Caco-2 (cell line): ENCODE data around the gene SAMM50. TPM values are rescaled to one million over a fixed set of nuclear protein-coding genes. Genes with fewer than 3 reads are reported as not detected.
"Not testable (repeated sequence)": the region's sequence is repeated elsewhere in the genome, so short reads cannot be mapped to it uniquely, and the experiment has no call there.

ENCODE experiments used
- BruUV-seq: library from RNA; stranded (reverse); fragments of 400-500 nt; replicated peaks from 2 replicates; lab custom pipeline; 2021; lab: Mats Ljungman, UMichigan
- CTCF ChIA-PET: fragments of 300-600 bp; sonication (Branson Sonifier 250); formaldehyde crosslinking; loops from one replicate; lab custom pipeline; 2022; ENCODE audit warnings: antibody characterized with exemption; lab: Charles Lee
- POLR2A ChIA-PET: fragments of 300-600 bp; sonication (Branson Sonifier 250); formaldehyde crosslinking; loops from one replicate; lab custom pipeline; 2022; ENCODE audit warnings: antibody characterized with exemption; lab: Charles Lee
- DNase-seq, 2 experiments: peaks; one replicate each; pipeline versions ENCODE4 v3.0.0 to v3.0.0-alpha.2; 2020 to 2022
- H3K27me3 ChIP-seq: replicated peaks from 2 replicates; pipeline ENCODE4 v1.6.0; 2011; ENCODE audit warnings: low read length; ENCODE audit not compliant: control insufficient read depth, insufficient read depth
- H3K36me3 ChIP-seq: 2 replicates; pipeline ENCODE4 v1.5.1; 2011; ENCODE audit warnings: low read length; ENCODE audit not compliant: control insufficient read depth, insufficient read depth
- H3K4me1 ChIP-seq: fragments of 250-450 bp; sonication (Bioruptor Pico); 2 replicates; pipeline ENCODE4 v1.5.1; 2020; ENCODE audit warnings: mild to moderate bottlenecking
- H3K4me3 ChIP-seq: 2 replicates; pipeline ENCODE4 v1.5.1; 2011; ENCODE audit warnings: low read depth, mild to moderate bottlenecking, control low read depth, low read length
- H3K9me3 ChIP-seq: fragments of 250-450 bp; sonication (Bioruptor Pico); 2 replicates; pipeline ENCODE4 v1.5.1; 2020; ENCODE audit warnings: mild to moderate bottlenecking, moderate library complexity
- H3K27ac Mint-ChIP-seq: one replicate; pipeline ENCODE4 v1.8.0; 2022; ENCODE audit warnings: mixed read lengths; ENCODE audit not compliant: unreplicated experiment
- H3K27me3 Mint-ChIP-seq: one replicate; pipeline ENCODE4 v1.8.0; 2022; ENCODE audit warnings: mixed read lengths; ENCODE audit not compliant: insufficient read depth, unreplicated experiment
- H3K36me3 Mint-ChIP-seq: one replicate; pipeline ENCODE4 v1.8.0; 2022; ENCODE audit warnings: mild to moderate bottlenecking, mixed read lengths; ENCODE audit not compliant: insufficient read depth, unreplicated experiment
- H3K4me1 Mint-ChIP-seq: one replicate; pipeline ENCODE4 v1.8.0; 2022; ENCODE audit warnings: low read depth, mixed read lengths; ENCODE audit not compliant: unreplicated experiment
- H3K4me3 Mint-ChIP-seq: one replicate; pipeline ENCODE4 v1.8.0; 2022; ENCODE audit warnings: mild to moderate bottlenecking, moderate library complexity, mixed read lengths; ENCODE audit not compliant: unreplicated experiment
- H3K9me3 Mint-ChIP-seq: one replicate; pipeline ENCODE4 v1.8.0; 2022; ENCODE audit warnings: mixed read lengths; ENCODE audit not compliant: unreplicated experiment
- intact Hi-C: fragments of 100-400 bp; cut with micrococcal nuclease; formaldehyde crosslinking; loops from one replicate; pipeline ENCODE4 v1.10.0; 2022; ENCODE audit not compliant: unreplicated experiment
- total RNA-seq: library from RNA; stranded (reverse); gene quantifications from 2 replicates; pipeline ENCODE4 v1.2.3, GENCODE V29; 2022
- TF ChIP-seq, protein P1 (sequence below), 2 experiments: fragments of 200-600 bp in 1 of 2; IDR thresholded peaks; 1 replicate in 1 of 2; 2 replicates in 1 of 2; pipeline versions ENCODE4 v1.5.1 to v1.8.0; 2011 to 2022; ENCODE audit warnings: antibody characterized with exemption in 1 of 2, control low read depth in 1 of 2, inconsistent platforms in 1 of 2, low read depth in 1 of 2, low read length in 1 of 2, mild to moderate bottlenecking in 1 of 2, moderate library complexity in 1 of 2; ENCODE audit not compliant: insufficient read depth in 1 of 2, severe bottlenecking in 1 of 2, unreplicated experiment in 1 of 2

The SAMM50 gene
- total RNA-seq, 1 experiment from 2014 or later: 66.4 TPM

DNA sequence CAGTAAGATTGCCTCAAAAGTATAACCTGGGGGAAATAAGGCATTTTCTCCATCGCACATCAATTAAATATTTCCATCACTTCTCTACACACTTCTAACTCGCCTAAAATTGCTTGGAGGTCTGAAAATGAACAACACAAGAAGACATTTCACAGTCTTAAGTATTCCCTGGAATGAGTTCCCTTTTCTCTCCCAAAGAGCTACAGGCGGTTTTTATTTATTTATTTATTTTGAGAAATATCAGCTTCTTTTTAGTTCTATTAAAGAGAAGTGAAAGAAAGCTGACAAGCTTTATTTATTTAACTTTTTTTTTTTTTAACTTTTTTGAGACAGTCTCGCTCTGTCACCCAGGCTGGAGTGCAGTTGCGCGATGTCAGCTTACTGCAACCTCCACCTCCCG lies 57.3 kb downstream of the SAMM50 start:
- Mint-ChIP-seq H3K36me3 (no peaks in the 10 kb centered on the region), H3K4me3 (no peak overlapping the region), H3K4me1 (no peaks in the 10 kb centered on the region), H3K9me3 (no peaks in the 10 kb centered on the region), H3K27ac (no peak overlapping the region), H3K27me3 (no peaks in the 10 kb centered on the region)
- Histone ChIP-seq H3K27me3 (no peaks in the 10 kb centered on the region), H3K36me3 (no peaks in the 10 kb centered on the region), H3K4me1 (no peaks in the 10 kb centered on the region), H3K9me3 (no peaks in the 10 kb centered on the region), H3K4me3 (no peak overlapping the region)
- TF ChIP-seq, protein P1, sequence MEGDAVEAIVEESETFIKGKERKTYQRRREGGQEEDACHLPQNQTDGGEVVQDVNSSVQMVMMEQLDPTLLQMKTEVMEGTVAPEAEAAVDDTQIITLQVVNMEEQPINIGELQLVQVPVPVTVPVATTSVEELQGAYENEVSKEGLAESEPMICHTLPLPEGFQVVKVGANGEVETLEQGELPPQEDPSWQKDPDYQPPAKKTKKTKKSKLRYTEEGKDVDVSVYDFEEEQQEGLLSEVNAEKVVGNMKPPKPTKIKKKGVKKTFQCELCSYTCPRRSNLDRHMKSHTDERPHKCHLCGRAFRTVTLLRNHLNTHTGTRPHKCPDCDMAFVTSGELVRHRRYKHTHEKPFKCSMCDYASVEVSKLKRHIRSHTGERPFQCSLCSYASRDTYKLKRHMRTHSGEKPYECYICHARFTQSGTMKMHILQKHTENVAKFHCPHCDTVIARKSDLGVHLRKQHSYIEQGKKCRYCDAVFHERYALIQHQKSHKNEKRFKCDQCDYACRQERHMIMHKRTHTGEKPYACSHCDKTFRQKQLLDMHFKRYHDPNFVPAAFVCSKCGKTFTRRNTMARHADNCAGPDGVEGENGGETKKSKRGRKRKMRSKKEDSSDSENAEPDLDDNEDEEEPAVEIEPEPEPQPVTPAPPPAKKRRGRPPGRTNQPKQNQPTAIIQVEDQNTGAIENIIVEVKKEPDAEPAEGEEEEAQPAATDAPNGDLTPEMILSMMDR (IDR thresholded peaks at IDR 0.05; ENCODE audit: insufficient read depth in 1 of 2, low read depth in 1 of 2, low read length in 1 of 2, severe bottlenecking in 1 of 2, unreplicated experiment in 1 of 2): no peak
- no peak for DNase-seq
- ChIA-PET CTCF (no interaction called here), POLR2A (no interaction called here)
- intact Hi-C loops: no loop called here
- no TSS peak for BruUV-seq

DNA sequence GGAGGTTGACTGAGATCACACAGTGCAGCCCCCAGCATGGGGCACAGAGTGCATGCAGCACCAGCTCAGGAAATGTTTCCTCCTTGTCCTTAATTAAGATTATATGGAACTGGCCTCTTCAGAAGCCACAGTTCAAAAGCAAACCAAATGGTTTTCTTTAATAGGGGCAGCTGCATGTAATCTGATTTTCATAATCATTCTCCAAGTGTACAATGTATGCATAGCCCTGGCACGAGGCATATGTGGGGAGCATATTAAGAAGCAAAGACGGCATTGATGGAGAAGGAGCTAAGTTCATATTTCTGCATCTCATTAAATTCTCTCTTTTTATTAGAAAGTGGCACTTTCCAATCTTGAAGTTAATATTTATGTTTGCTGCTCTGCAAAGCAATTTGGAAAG lies 59.0 kb downstream of the SAMM50 start:
- H3K27me3 ChIP-seq: no peaks in the 10 kb centered on the region
- POLR2A ChIA-PET: no interaction called here
- H3K4me1 ChIP-seq: no peaks in the 10 kb centered on the region
- TF ChIP-seq, protein P1 (IDR thresholded peaks at IDR 0.05; ENCODE audit: insufficient read depth in 1 of 2, low read depth in 1 of 2, low read length in 1 of 2, severe bottlenecking in 1 of 2, unreplicated experiment in 1 of 2): no peak
- H3K4me3 ChIP-seq: no peak overlapping the region
- Mint-ChIP-seq H3K4me3 (no peak overlapping the region), H3K27me3 (no peaks in the 10 kb centered on the region), H3K27ac (no peak overlapping the region), H3K9me3 (no peaks in the 10 kb centered on the region), H3K36me3 (no peaks in the 10 kb centered on the region), H3K4me1 (no peaks in the 10 kb centered on the region)
- H3K9me3 ChIP-seq: no peaks in the 10 kb centered on the region
- no peaks in the 10 kb centered on the region for H3K36me3 ChIP-seq
- intact Hi-C loops: no loop called here
- CTCF ChIA-PET: no interaction called here
- DNase-seq: no peak
- no TSS peak for BruUV-seq

DNA sequence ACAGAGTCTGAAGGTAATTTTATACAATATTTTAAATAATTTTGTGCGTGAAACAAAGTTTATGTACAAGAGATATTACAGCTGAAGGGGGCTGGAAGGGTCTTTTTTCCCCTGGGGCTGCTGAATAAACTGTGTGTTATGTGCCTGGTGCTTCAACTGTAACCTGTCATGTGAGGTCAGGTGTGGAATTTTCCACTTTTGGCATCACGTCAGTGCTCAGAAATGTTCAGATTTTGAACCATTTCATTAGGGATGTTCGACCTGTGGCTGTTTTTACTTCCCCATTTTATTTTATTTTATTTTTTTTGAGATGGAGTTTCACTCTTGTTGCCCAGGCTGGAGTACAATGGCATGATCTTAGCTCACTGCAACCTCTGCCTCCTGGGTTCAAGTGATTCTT lies 61.3 kb downstream of the SAMM50 start:
- H3K27ac Mint-ChIP-seq: peak overlapping the region; percentile 66
- CTCF ChIA-PET, BruUV-seq, H3K9me3 Mint-ChIP-seq, H3K27me3 Mint-ChIP-seq, H3K9me3 ChIP-seq, H3K4me3 Mint-ChIP-seq, H3K4me1 ChIP-seq, POLR2A ChIA-PET, DNase-seq, H3K27me3 ChIP-seq, H3K36me3 Mint-ChIP-seq, H3K4me3 ChIP-seq, H3K4me1 Mint-ChIP-seq, H3K36me3 ChIP-seq, intact Hi-C loops: not testable (repeated sequence)

- H3K27ac Mint-ChIP-seq: no peak overlapping the region
- Histone ChIP-seq H3K27me3 (no peaks in the 10 kb centered on the region), H3K9me3 (no peaks in the 10 kb centered on the region), H3K4me3 (no peak overlapping the region), H3K4me1 (0 out of 2 replicates have a peak, but pooled peaks cover 4% of the 10 kb centered on the region), H3K36me3 (no peaks in the 10 kb centered on the region)
- peaks cover 2% of the 10 kb centered on the region for H3K4me1 Mint-ChIP-seq
- H3K4me3 Mint-ChIP-seq: no peak overlapping the region
- H3K27me3 Mint-ChIP-seq: no peaks in the 10 kb centered on the region
- intact Hi-C loops: no loop called here
- ChIA-PET POLR2A (no interaction called here), CTCF (no interaction called here)
- H3K9me3 Mint-ChIP-seq: no peaks in the 10 kb centered on the region
- TF ChIP-seq, protein P1 (IDR thresholded peaks at IDR 0.05; ENCODE audit: insufficient read depth in 1 of 2, low read depth in 1 of 2, low read length in 1 of 2, severe bottlenecking in 1 of 2, unreplicated experiment in 1 of 2): no peak
- DNase-seq: no peak
- no TSS peak for BruUV-seq
- no peaks in the 10 kb centered on the region for H3K36me3 Mint-ChIP-seq
Observed at GRCh38 chr22:44018594-44018993, 63.4 kb downstream of the SAMM50 start.
